ENCODE results near the gene ZFPM1.

The ZFPM1 gene

DNA sequence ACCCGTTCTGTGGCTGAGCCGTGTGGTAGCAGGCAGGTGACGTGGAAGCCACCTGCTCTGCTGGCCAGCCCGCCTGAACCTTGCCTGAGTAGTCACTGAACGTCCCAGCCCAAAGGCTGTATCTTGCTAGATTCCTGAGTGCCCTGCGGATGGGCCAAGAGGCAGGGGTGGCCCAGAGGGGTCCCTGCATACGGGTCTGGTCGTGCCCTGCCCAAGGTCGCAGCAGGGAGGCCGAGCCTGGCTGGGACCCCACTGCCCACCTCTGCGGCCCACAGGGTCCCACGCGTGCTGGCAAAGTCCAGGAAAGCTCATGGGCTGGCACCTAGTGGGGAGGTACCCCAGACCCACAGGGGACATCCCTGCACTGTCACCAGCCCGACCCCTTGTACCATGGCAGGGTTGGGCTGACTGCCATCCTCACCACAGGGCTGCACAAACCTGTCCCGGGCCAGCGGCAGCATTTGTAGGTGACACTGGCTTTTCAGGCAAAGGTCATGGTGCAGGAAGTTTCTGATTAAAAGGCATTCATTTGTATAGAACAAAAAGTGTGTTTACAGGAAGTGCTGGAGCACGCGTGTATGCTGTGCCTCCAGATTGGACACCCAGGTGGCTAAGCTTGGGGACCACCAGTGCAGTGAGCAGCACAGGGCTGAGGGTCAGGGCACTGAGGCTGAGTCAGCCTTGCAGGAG, 72.0 kb downstream of the ZFPM1 start:
- no peak overlapping the region for H3K4me3 ChIP-seq (replicated peaks; ENCODE audit: low read depth, low read length)
- TF ChIP-seq, protein P1, sequence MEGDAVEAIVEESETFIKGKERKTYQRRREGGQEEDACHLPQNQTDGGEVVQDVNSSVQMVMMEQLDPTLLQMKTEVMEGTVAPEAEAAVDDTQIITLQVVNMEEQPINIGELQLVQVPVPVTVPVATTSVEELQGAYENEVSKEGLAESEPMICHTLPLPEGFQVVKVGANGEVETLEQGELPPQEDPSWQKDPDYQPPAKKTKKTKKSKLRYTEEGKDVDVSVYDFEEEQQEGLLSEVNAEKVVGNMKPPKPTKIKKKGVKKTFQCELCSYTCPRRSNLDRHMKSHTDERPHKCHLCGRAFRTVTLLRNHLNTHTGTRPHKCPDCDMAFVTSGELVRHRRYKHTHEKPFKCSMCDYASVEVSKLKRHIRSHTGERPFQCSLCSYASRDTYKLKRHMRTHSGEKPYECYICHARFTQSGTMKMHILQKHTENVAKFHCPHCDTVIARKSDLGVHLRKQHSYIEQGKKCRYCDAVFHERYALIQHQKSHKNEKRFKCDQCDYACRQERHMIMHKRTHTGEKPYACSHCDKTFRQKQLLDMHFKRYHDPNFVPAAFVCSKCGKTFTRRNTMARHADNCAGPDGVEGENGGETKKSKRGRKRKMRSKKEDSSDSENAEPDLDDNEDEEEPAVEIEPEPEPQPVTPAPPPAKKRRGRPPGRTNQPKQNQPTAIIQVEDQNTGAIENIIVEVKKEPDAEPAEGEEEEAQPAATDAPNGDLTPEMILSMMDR (IDR thresholded peaks at IDR 0.05; ENCODE audit: insufficient read depth, low read length, poor library complexity, severe bottlenecking): no peak
- H3K27me3 ChIP-seq (replicated peaks; ENCODE audit: control insufficient read depth, insufficient read depth, low read length): no peaks in the 10 kb centered on the region
- no peaks in the 10 kb centered on the region for H3K36me3 ChIP-seq (ENCODE audit: control insufficient read depth, insufficient read depth, low read length)
- DNase-seq (ENCODE audit: extremely low read depth, insufficient read length): no peak

DNA sequence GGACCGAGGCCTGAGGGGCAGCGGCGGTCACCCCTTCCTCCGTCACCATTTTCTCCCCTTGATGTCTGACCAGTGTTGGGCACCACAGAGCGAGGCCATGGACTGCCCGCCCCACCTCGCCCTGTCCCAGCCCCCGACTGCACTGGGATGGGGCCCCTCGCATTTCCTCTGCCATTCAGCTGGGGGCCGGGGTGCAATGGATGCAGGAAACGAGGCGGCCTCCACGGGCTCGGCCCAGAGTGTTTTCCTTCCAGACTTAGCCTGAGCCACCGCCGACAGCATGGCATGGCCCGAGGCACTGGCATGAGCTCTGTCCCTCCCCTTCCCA, 72.5 kb downstream of the ZFPM1 start:
- Histone ChIP-seq H3K4me3 (replicated peaks; ENCODE audit: low read depth, low read length) (no peak overlapping the region), H3K27me3 (replicated peaks; ENCODE audit: control insufficient read depth, insufficient read depth, low read length) (no peaks in the 10 kb centered on the region), H3K36me3 (ENCODE audit: control insufficient read depth, insufficient read depth, low read length) (peaks cover 3% of the 10 kb centered on the region; the same call in 1 of the 2 replicates)
- TF ChIP-seq, protein P1 (IDR thresholded peaks at IDR 0.05; ENCODE audit: insufficient read depth, low read length, poor library complexity, severe bottlenecking): no peak
- DNase-seq (ENCODE audit: extremely low read depth, insufficient read length): no peak

DNA sequence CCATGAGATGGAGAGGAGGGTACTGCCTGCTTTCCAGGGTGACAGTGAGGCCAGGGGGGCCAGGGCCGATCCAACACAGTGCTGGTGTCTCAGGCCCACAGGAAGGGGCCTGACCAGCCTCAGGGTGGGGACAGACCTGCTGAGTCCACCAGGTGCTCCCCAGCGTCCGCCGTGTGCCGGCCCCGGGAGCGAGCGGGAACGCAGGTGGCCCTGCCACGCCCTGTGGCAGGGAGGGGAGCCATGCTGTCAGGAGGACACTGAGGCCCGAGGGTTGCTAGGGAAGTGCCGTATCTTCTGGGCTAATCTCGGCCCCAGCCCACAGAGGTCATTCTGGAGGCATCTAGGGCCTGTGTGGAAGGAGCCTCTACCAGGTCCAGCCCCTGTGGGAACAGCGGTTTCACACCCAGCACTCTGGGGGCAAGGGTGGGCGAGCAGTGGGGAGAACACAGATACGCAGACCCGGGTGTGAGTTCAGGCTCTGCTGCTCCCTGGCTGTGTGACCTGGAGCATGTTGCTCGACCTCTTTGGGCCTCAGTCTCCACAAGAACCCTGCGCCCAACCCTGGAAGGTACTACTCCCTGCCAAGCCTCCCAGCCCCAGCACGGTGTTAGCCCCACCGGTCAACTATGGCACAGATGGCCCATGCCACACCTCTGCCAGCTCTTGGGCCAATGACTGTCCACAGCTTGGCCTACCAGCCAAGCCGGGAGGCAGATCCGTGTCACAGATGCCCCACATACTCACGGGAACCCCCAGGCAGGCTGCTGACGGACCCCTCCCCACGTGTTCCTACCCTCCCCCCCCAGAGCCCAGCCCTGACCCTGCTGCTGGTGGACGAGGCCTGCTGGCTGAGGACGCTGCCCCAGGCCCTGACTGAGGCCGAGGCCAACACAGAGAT, 73.2 kb downstream of the ZFPM1 start:
- Histone ChIP-seq H3K4me3 (replicated peaks; ENCODE audit: low read depth, low read length) (no peak overlapping the region), H3K36me3 (ENCODE audit: control insufficient read depth, insufficient read depth, low read length) (peaks cover 3% of the 10 kb centered on the region; the same call in 1 of the 2 replicates), H3K27me3 (replicated peaks; ENCODE audit: control insufficient read depth, insufficient read depth, low read length) (no peaks in the 10 kb centered on the region)
- no peak for DNase-seq (ENCODE audit: extremely low read depth, insufficient read length)
- TF ChIP-seq, protein P1 (IDR thresholded peaks at IDR 0.05; ENCODE audit: insufficient read depth, low read length, poor library complexity, severe bottlenecking): no peak

DNA sequence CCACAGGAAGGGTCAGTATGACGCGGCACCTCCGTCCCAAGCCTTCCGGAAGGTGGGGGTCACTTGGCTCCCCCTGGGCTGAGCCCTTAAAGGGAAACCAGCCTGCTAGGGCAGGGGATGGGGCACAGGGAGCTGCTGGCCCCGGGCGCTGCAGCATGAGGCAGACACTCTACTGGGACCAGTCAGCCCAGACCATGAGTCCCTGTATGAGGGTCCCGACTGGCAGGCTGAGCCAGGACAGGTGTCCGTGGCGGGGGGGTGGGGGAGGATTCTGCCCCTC, 73.8 kb downstream of the ZFPM1 start:
- no peaks in the 10 kb centered on the region for H3K27me3 ChIP-seq (replicated peaks; ENCODE audit: control insufficient read depth, insufficient read depth, low read length)
- TF ChIP-seq, protein P1 (IDR thresholded peaks at IDR 0.05; ENCODE audit: insufficient read depth, low read length, poor library complexity, severe bottlenecking): no peak
- no peak for DNase-seq (ENCODE audit: extremely low read depth, insufficient read length)
- H3K4me3 ChIP-seq (replicated peaks; ENCODE audit: low read depth, low read length): no peak overlapping the region
- H3K36me3 ChIP-seq (ENCODE audit: control insufficient read depth, insufficient read depth, low read length): peaks cover 3% of the 10 kb centered on the region; the same call in 1 of the 2 replicates

DNA sequence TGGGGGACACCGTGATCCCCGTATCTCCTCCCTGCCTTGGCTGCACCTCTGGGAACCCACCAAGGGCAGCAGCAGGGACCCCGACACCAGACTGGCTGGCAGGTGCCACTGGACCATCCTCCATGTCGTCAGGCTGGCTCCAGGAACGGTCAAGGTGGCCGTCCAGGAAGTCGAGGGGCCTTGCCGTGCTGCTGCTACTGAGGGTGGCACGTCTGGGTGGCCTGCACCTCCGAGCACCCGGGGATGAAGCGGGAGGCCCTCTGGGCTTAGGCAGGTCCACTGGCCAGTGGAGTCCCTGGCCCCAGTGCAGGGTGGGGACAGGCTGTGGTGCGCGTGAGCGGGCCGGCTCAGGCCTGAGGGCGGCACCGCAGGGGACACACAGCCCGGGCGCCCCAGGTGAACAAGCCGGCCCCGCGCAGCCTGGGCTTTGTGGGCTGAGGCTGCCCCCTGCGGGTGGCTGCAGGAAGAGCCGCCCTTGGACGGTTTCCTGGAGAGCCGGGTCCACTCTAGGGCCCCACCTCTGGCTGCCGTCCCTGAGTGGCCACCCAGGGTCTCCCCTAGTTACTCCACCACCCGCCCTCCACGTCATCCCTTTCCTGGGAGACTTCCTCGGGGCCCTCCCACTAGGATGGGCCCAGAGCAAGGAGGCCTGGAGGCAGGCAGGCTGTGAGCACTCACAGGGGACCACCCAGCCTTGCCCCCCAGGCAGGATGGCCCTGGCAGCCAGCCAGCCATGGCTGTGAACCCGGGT, 74.3 kb downstream of the ZFPM1 start:
- peaks cover 3% of the 10 kb centered on the region; the same call in 1 of the 2 replicates for H3K36me3 ChIP-seq (ENCODE audit: control insufficient read depth, insufficient read depth, low read length)
- H3K27me3 ChIP-seq (replicated peaks; ENCODE audit: control insufficient read depth, insufficient read depth, low read length): no peaks in the 10 kb centered on the region
- DNase-seq (ENCODE audit: extremely low read depth, insufficient read length): peak; percentile 61
- TF ChIP-seq, protein P1 (IDR thresholded peaks at IDR 0.05; ENCODE audit: insufficient read depth, low read length, poor library complexity, severe bottlenecking): peak; percentile 87
- no peak overlapping the region for H3K4me3 ChIP-seq (replicated peaks; ENCODE audit: low read depth, low read length)

Measured in GM06990 (cell line).